ENCODE results near the gene CACNB4. TPM values are rescaled to one million over a fixed set of nuclear protein-coding genes. Genes with fewer than 3 reads are reported as not detected.

The CACNB4 gene
- total and polyA plus RNA-seq, 8 donors, result under 0.01 to 6.4 (median 1.0) TPM

DNA sequence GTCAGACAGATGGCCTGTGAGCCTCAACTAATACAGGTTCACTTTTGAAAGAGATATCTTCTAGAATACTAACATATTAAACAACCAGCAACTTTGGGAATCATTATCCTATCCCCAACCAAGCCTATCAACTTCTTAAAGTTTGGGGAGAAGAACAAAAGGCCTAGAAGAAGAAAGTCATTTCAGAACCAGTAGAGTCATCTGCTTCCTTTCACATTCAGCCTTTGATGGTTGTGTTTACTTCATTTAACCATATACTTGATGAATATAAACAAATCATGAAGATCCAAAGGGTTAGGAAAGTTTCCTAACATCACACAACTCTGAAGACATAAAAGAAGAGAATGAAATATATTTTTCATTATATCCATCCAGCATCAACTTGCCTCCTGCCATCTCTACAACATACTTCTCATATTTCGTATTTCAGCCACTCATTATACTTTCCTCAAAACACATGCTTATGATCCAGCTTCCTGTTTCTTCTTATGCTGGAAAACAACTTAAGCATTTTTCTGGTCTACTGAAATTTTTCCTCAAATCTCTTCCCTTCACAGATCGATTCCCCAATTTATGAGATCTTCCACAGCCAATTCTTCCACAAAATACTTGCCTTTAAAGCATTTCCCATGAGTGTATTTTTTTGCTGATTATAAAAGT, 114.3 kb downstream of the CACNB4 start:
- no peaks in the 10 kb centered on the region for H3K9me3 ChIP-seq
- 82 to 91% (median 87%) methylated on average over 2 of the region's 2 CpGs for WGBS, 5 donors
- no peaks in the 10 kb centered on the region for H3K4me1 ChIP-seq
- H3K27ac ChIP-seq, result no peak overlapping the region
- no peaks in the 10 kb centered on the region for H3K27me3 ChIP-seq
- no peak for DNase-seq
- no peak overlapping the region for H3K4me3 ChIP-seq
- no peak for TF ChIP-seq POLR2AphosphoS5 (IDR thresholded peaks at IDR 0.05)
- TF ChIP-seq, protein P1, sequence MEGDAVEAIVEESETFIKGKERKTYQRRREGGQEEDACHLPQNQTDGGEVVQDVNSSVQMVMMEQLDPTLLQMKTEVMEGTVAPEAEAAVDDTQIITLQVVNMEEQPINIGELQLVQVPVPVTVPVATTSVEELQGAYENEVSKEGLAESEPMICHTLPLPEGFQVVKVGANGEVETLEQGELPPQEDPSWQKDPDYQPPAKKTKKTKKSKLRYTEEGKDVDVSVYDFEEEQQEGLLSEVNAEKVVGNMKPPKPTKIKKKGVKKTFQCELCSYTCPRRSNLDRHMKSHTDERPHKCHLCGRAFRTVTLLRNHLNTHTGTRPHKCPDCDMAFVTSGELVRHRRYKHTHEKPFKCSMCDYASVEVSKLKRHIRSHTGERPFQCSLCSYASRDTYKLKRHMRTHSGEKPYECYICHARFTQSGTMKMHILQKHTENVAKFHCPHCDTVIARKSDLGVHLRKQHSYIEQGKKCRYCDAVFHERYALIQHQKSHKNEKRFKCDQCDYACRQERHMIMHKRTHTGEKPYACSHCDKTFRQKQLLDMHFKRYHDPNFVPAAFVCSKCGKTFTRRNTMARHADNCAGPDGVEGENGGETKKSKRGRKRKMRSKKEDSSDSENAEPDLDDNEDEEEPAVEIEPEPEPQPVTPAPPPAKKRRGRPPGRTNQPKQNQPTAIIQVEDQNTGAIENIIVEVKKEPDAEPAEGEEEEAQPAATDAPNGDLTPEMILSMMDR (IDR thresholded peaks at IDR 0.05), result no peak
- TF ChIP-seq EP300 (IDR thresholded peaks at IDR 0.05), result no peak
- no peak for TF ChIP-seq POLR2A (IDR thresholded peaks at IDR 0.05)
- H3K36me3 ChIP-seq, result no peaks in the 10 kb centered on the region
- intact Hi-C loops (cut with DNase I; ENCODE audit: low total_unique reads), result no loop called here

DNA sequence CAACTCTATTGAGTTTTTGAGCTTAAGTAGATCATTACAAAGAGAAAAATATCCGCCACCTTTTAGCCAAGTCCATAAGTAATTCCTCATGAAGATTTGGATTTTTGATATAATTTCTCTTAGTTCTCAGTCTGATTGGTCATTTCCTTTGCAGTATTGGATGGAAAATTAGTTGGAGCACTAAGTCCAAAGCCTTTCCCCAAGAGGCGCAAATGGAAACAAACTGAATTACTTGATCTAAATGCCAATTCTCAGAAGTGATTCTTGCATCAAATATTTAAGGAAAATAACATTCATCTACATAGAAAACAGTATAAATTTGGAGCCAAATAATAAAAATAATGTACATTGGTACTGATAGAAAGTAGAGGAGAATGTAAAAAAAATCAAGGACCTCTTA, 115.6 kb downstream of the CACNB4 start:
- intact Hi-C loops (cut with DNase I; ENCODE audit: low total_unique reads), result no loop called here
- Histone ChIP-seq H3K27me3 (no peaks in the 10 kb centered on the region), H3K4me1 (no peaks in the 10 kb centered on the region), H3K9me3 (no peaks in the 10 kb centered on the region), H3K4me3 (no peak overlapping the region), H3K27ac (no peak overlapping the region), H3K36me3 (no peaks in the 10 kb centered on the region)
- no peak for TF ChIP-seq EP300 (IDR thresholded peaks at IDR 0.05)
- TF ChIP-seq POLR2AphosphoS5 (IDR thresholded peaks at IDR 0.05), result no peak
- TF ChIP-seq POLR2A (IDR thresholded peaks at IDR 0.05), result no peak
- TF ChIP-seq, protein P1 (IDR thresholded peaks at IDR 0.05), result no peak
- no peak for DNase-seq
- 48 to 92% (median 70%) methylated on average over 2 of the region's 2 CpGs for WGBS, 5 donors

DNA sequence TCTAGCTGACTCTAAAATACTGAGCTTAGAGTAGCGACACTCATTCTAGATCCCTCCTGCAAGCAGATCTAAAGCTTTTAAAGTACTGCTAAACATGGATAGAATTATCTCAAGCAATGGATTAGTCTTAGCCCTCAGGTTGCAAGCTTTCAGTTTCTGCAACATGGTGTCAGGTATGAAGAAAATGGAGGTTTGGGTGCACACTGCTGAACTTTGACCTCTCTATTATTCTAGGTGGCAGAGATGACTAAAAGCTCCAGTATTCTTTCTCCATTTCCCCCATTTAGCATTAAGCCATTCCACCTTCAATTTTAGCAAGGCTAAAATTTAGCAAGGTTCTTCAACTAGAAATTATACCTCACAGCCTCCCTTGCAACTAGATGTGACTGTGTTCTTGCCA, 117.0 kb downstream of the CACNB4 start:
- 82 to 100% (median 93%) methylated on average over 1 of the region's 1 CpG for WGBS, 5 donors
- TF ChIP-seq, protein P1 (IDR thresholded peaks at IDR 0.05), result no peak
- TF ChIP-seq POLR2A (IDR thresholded peaks at IDR 0.05), result no peak
- no peak for TF ChIP-seq EP300 (IDR thresholded peaks at IDR 0.05)
- TF ChIP-seq POLR2AphosphoS5 (IDR thresholded peaks at IDR 0.05), result no peak
- Histone ChIP-seq H3K27me3 (no peaks in the 10 kb centered on the region), H3K27ac (no peak overlapping the region), H3K9me3 (no peaks in the 10 kb centered on the region), H3K4me1 (no peaks in the 10 kb centered on the region), H3K4me3 (no peak overlapping the region), H3K36me3 (no peaks in the 10 kb centered on the region)
- intact Hi-C loops (cut with DNase I; ENCODE audit: low total_unique reads), result no loop called here
- no peak for DNase-seq

DNA sequence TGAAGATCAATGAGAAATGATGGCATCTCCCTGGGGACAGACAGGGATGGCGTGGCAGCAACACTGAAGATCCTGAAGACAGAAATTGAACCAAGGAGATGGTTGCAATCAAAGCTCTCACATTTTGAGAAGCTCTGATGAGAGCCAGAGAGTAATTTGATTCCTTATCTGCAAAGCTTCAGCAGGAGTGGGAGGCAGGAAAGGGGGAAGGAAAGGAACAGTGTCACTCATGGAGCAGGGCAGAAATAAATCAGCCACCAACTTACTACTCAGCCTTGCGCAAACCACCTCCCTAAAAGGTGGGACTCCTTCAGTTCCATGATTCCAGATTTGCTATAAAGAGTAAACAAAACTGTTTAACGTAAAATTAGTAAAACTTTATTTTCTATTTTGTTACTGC, 119.2 kb downstream of the CACNB4 start:
- intact Hi-C loops (cut with DNase I; ENCODE audit: low total_unique reads), result no loop called here
- 92 to 98% (median 94%) methylated on average over 3 of the region's 3 CpGs for WGBS, 5 donors
- Histone ChIP-seq H3K4me1 (no peaks in the 10 kb centered on the region), H3K9me3 (no peaks in the 10 kb centered on the region), H3K27ac (no peak overlapping the region), H3K27me3 (no peaks in the 10 kb centered on the region), H3K36me3 (no peaks in the 10 kb centered on the region), H3K4me3 (no peak overlapping the region)
- TF ChIP-seq EP300 (IDR thresholded peaks at IDR 0.05) (no peak), POLR2A (IDR thresholded peaks at IDR 0.05) (no peak), POLR2AphosphoS5 (IDR thresholded peaks at IDR 0.05) (no peak)
- TF ChIP-seq, protein P1 (IDR thresholded peaks at IDR 0.05), result no peak
- no peak for DNase-seq
